HepG2 (cell line): Measurements from ENCODE around the gene ANKS1B. TPM values are rescaled to one million over a fixed set of nuclear protein-coding genes. Genes with fewer than 3 reads are reported as not detected.
A peak's percentile ranks its signal among the peaks of the same experiment; 100 is the strongest.

Experiments
- ATAC-seq: fragments of 200-7000 bp; cut with Tn5 transposase; 3 replicates; pipeline ENCODE4 v1.9.1; 2020; ENCODE audit warnings: mild to moderate bottlenecking, moderate library complexity
- BruUV-seq: library from RNA; stranded (reverse); fragments of 400-500 nt; replicated peaks from 2 replicates; lab custom pipeline; 2021; lab: Mats Ljungman, UMichigan
- CTCF ChIA-PET: fragments of 300-600 bp; formaldehyde crosslinking; extraction: SDS; loops from one replicate; lab custom pipeline; 2021; ENCODE audit warnings: low total read pairs, inconsistent platforms, low intra/inter-chr PET ratio; lab: Yijun Ruan, JAX
- POLR2A ChIA-PET: fragments of 350-600 bp; sonication (Branson Sonifier 250); formaldehyde crosslinking; loops from one replicate; lab custom pipeline; 2020; ENCODE audit warnings: antibody characterized with exemption, inconsistent platforms; lab: Yijun Ruan, JAX
- DNase-seq: peaks from one replicate; pipeline ENCODE4 v3.0.0-alpha.2; 2015; ENCODE audit warnings: low spot score
- FAIRE-seq: peaks from 3 replicates; lab custom pipeline; 2011; peaks lifted over from hg19 to GRCh38; lab: Jason Lieb, UNC
- H2AFZ ChIP-seq: one replicate; pipeline ENCODE4 v1.6.1; 2011; ENCODE audit warnings: low read length, inconsistent platforms
- H3K27ac ChIP-seq: fragments of 300-600 bp; 3 replicates; pipeline ENCODE4 v1.8.0; 2011; ENCODE audit warnings: mixed run types, mild to moderate bottlenecking, mixed read lengths, low read length, inconsistent platforms; ENCODE audit not compliant: insufficient read depth; ENCODE audit errors: extremely low read length
- H3K27me3 ChIP-seq, 2 experiments: fragments of 200-600 bp in 1 of 2; 2 replicates in 1 of 2; 3 replicates in 1 of 2; pipeline versions ENCODE4 v1.6.0 to v1.8.0; 2011; ENCODE audit warnings: low read length in 2 of 2, mild to moderate bottlenecking in 2 of 2, moderate library complexity in 2 of 2, inconsistent platforms in 1 of 2; ENCODE audit not compliant: insufficient read depth in 2 of 2, control insufficient read depth in 1 of 2
- H3K36me3 ChIP-seq, 2 experiments: fragments of 200-600 bp in 1 of 2; replicated peaks in 1 of 2; 2 replicates in 1 of 2; 3 replicates in 1 of 2; pipeline versions ENCODE4 v1.5.1 to v1.8.0; 2011; ENCODE audit warnings: low read length in 2 of 2, inconsistent platforms in 1 of 2; ENCODE audit not compliant: insufficient read depth in 2 of 2, control insufficient read depth in 1 of 2
- H3K4me1 ChIP-seq: 2 replicates; pipeline ENCODE4 v1.5.1; 2012; ENCODE audit warnings: low read length, inconsistent platforms; ENCODE audit not compliant: insufficient read depth
- H3K4me2 ChIP-seq: 2 replicates; pipeline ENCODE4 v1.6.0; 2011; ENCODE audit warnings: low read depth, low read length, inconsistent platforms
- H3K4me3 ChIP-seq, 3 experiments: fragments of 200-600 bp in 1 of 3; sonication (generic), shearing (Covaris generic) in 1 of 3; replicated peaks in 1 of 3; 2 replicates each; pipeline ENCODE4 v1.5.1; 2011 to 2016; ENCODE audit warnings: low read length in 3 of 3, inconsistent platforms in 2 of 3, low read depth in 2 of 3, mild to moderate bottlenecking in 2 of 3, control low read depth in 1 of 3, mixed read lengths in 1 of 3; ENCODE audit not compliant: insufficient read depth in 1 of 3
- H3K79me2 ChIP-seq: one replicate; pipeline ENCODE4 v1.6.1; 2011; ENCODE audit warnings: low read length, inconsistent platforms; ENCODE audit not compliant: insufficient read depth
- H3K9ac ChIP-seq: 2 replicates; pipeline ENCODE4 v1.6.0; 2011; ENCODE audit warnings: mild to moderate bottlenecking, low read depth, low read length, inconsistent platforms; ENCODE audit not compliant: insufficient read depth
- H3K9me3 ChIP-seq: 2 replicates; pipeline ENCODE4 v1.5.1; 2012; ENCODE audit warnings: mild to moderate bottlenecking, low read length
- H4K20me1 ChIP-seq: 2 replicates; pipeline ENCODE4 v1.6.0; 2011; ENCODE audit warnings: inconsistent platforms, mild to moderate bottlenecking, low read length, moderate library complexity; ENCODE audit not compliant: insufficient read depth
- ARID5B ChIP-seq: IDR thresholded peaks from 2 replicates; pipeline ENCODE4 v1.4.0; 2020; ENCODE audit warnings: mild to moderate bottlenecking, missing genetic modification reagents
- EP300 ChIP-seq, 3 experiments: sonication (generic) in 1 of 3; formaldehyde crosslinking in 1 of 3; IDR thresholded peaks; 2 replicates each; pipeline versions ENCODE4 v1.5.1 to v1.6.1; 2011 to 2020; ENCODE audit warnings: low read depth in 2 of 3, low read length in 2 of 3, borderline replicate concordance in 1 of 3, improper control_type of control experiment in 1 of 3, mild to moderate bottlenecking in 1 of 3, missing genetic modification reagents in 1 of 3, moderate library complexity in 1 of 3
- HNF4A ChIP-seq: sonication (generic); formaldehyde crosslinking; IDR thresholded peaks from 2 replicates; pipeline ENCODE4 v1.4.0; 2020; ENCODE audit warnings: missing genetic modification reagents
- MXI1 ChIP-seq: IDR thresholded peaks from 3 replicates; pipeline ENCODE4 v1.6.1; 2012; ENCODE audit warnings: low read depth, low read length, inconsistent platforms, borderline replicate concordance
- NR2F1 ChIP-seq, 2 experiments: fragments of 450-650 bp in 1 of 2; formaldehyde crosslinking in 1 of 2; IDR thresholded peaks; 2 replicates each; pipeline versions ENCODE4 v1.5.0 to v1.6.1; 2016 to 2020; ENCODE audit warnings: mild to moderate bottlenecking in 1 of 2, missing compliant biosample characterization in 1 of 2, missing genetic modification reagents in 1 of 2, moderate library complexity in 1 of 2
- NR2F6 ChIP-seq, 2 experiments: IDR thresholded peaks; 2 replicates each; pipeline ENCODE4 v1.6.1; 2016; ENCODE audit warnings: antibody characterized with exemption in 1 of 2, mild to moderate bottlenecking in 1 of 2
- RXRA ChIP-seq: sonication (generic); formaldehyde crosslinking; IDR thresholded peaks from 2 replicates; pipeline ENCODE4 v1.5.1; 2020; ENCODE audit warnings: missing genetic modification reagents
- SIX4 ChIP-seq: sonication (generic); formaldehyde crosslinking; IDR thresholded peaks from 2 replicates; pipeline ENCODE4 v1.4.0; 2020; ENCODE audit warnings: missing genetic modification reagents
- ZNF3 ChIP-seq: IDR thresholded peaks from 2 replicates; pipeline ENCODE4 v1.7.0; 2017; ENCODE audit warnings: inconsistent platforms
- ZZZ3 ChIP-seq: sonication (generic); formaldehyde crosslinking; IDR thresholded peaks from 2 replicates; pipeline ENCODE4 v1.4.0; 2020; ENCODE audit warnings: missing genetic modification reagents, mild to moderate bottlenecking, borderline replicate concordance
- WGBS: methylation state at CpG from one replicate; pipeline ENCODE4 v1.1.6; 2017; ENCODE audit warnings: low lambda C conversion rate; 5-methylcytosine and 5-hydroxymethylcytosine counted together
- in situ Hi-C: cut with HindIII; loops from 2 replicates; pipeline ENCODE4 v1.10.0; 2017; ENCODE audit warnings: low pct_unique_long_range_greater_than_20kb; ENCODE audit not compliant: extremely low pct_ligation_motif_present
- intact Hi-C: fragments of 100-400 bp; cut with micrococcal nuclease; formaldehyde crosslinking; loops from one replicate; pipeline ENCODE4 v1.10.0; 2022; ENCODE audit not compliant: unreplicated experiment
- polyA plus RNA-seq, 8 experiments: library from polyadenylated mRNA; depleted of rRNA in 3 of 8; stranded (reverse) in 7 of 8; unstranded in 1 of 8; fragments of >200 nt; fragmentation: Illumina TruSeq in 4 of 8; extraction: Trizol in 4 of 8; gene quantifications; 2 replicates each; pipeline versions ENCODE4 v1.2.1 to v1.2.3, GENCODE V29; 2011 to 2016; ENCODE audit warnings: low read depth in 4 of 8, missing spikeins in 1 of 8, mixed read lengths in 1 of 8; ENCODE audit not compliant: insufficient read depth in 1 of 8
- total RNA-seq, 5 experiments: library from RNA; depleted of rRNA; stranded (reverse); fragments of >200 nt; fragmentation: Illumina TruSeq; extraction: Trizol; gene quantifications; 2 replicates each; pipeline ENCODE4 v1.2.3, GENCODE V29; 2016; ENCODE audit warnings: low read depth in 1 of 5
- TF ChIP-seq, protein P1 (sequence below): sonication (generic); formaldehyde crosslinking; IDR thresholded peaks from 2 replicates; pipeline ENCODE4 v1.4.0; 2020; ENCODE audit warnings: missing genetic modification reagents, mild to moderate bottlenecking, borderline replicate concordance
- TF ChIP-seq, protein P2 (sequence below): sonication (generic); formaldehyde crosslinking; IDR thresholded peaks from 2 replicates; pipeline ENCODE4 v1.5.1; 2020; ENCODE audit warnings: mild to moderate bottlenecking, missing genetic modification reagents, borderline replicate concordance

ANKS1B gene
- total and polyA plus RNA-seq, 2 of the 13 experiments (the other 11 are each of a cell fraction or from before 2014, with no cell fraction given) = 0.15 TPM; not detected in 1

DNA sequence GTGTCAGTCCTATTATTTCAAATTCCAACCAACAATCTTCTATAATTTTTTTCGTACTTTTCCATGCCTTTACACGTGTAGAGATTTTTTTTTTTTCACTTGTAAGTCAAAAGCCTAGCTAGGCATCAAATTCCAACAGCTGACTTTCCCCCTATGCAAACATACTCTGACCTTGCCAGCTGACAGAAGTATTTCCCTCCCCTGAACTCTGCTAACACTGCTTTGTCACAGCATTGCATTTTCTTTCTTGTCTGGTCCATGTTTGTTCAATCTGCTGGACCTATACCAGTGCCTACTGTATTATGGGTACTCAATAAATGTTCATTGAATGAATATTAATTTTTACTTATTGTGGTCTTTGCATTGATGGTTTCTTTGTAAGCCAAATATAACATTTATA is 772.5 kb downstream of the ANKS1B start:
- peak; percentile 91 for ATAC-seq
- TF ChIP-seq ARID5B (CRISPR knock-in tag) = peak; percentile 51; the same call in 1 of the 2 replicates
- no peak for TF ChIP-seq EP300 (IDR thresholded peaks at IDR 0.05; ENCODE audit: low read depth in 2 of 2, low read length in 2 of 2)
- no peak for TF ChIP-seq EP300 (CRISPR knock-in tag; IDR thresholded peaks at IDR 0.05; ENCODE audit: borderline replicate concordance)
- TF ChIP-seq NR2F6 (IDR thresholded peaks at IDR 0.05) = peak; percentile 41
- TF ChIP-seq NR2F6 (CRISPR knock-in tag; IDR thresholded peaks at IDR 0.05) = no peak
- peak in 1 of 2 experiments; percentile 75; a peak in 2 of 4 replicates for TF ChIP-seq NR2F1 (CRISPR knock-in tag; IDR thresholded peaks at IDR 0.05)
- peak; percentile 61 for TF ChIP-seq HNF4A (CRISPR knock-in tag)
- peak; percentile 81 for TF ChIP-seq ZNF3 (CRISPR knock-in tag)
- TF ChIP-seq, protein P1, sequence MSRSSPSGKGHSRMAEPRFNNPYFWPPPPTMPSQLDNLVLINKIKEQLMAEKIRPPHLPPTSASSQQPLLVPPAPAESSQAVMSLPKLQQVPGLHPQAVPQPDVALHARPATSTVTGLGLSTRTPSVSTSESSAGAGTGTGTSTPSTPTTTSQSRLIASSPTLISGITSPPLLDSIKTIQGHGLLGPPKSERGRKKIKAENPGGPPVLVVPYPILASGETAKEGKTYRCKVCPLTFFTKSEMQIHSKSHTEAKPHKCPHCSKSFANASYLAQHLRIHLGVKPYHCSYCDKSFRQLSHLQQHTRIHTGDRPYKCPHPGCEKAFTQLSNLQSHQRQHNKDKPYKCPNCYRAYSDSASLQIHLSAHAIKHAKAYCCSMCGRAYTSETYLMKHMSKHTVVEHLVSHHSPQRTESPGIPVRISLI (CRISPR knock-in tag) = peak; percentile 54; the same call in 1 of the 2 replicates
- TF ChIP-seq ZZZ3 (CRISPR knock-in tag) = no peak
- no peak for TF ChIP-seq RXRA (CRISPR knock-in tag)
- TF ChIP-seq, protein P2, sequence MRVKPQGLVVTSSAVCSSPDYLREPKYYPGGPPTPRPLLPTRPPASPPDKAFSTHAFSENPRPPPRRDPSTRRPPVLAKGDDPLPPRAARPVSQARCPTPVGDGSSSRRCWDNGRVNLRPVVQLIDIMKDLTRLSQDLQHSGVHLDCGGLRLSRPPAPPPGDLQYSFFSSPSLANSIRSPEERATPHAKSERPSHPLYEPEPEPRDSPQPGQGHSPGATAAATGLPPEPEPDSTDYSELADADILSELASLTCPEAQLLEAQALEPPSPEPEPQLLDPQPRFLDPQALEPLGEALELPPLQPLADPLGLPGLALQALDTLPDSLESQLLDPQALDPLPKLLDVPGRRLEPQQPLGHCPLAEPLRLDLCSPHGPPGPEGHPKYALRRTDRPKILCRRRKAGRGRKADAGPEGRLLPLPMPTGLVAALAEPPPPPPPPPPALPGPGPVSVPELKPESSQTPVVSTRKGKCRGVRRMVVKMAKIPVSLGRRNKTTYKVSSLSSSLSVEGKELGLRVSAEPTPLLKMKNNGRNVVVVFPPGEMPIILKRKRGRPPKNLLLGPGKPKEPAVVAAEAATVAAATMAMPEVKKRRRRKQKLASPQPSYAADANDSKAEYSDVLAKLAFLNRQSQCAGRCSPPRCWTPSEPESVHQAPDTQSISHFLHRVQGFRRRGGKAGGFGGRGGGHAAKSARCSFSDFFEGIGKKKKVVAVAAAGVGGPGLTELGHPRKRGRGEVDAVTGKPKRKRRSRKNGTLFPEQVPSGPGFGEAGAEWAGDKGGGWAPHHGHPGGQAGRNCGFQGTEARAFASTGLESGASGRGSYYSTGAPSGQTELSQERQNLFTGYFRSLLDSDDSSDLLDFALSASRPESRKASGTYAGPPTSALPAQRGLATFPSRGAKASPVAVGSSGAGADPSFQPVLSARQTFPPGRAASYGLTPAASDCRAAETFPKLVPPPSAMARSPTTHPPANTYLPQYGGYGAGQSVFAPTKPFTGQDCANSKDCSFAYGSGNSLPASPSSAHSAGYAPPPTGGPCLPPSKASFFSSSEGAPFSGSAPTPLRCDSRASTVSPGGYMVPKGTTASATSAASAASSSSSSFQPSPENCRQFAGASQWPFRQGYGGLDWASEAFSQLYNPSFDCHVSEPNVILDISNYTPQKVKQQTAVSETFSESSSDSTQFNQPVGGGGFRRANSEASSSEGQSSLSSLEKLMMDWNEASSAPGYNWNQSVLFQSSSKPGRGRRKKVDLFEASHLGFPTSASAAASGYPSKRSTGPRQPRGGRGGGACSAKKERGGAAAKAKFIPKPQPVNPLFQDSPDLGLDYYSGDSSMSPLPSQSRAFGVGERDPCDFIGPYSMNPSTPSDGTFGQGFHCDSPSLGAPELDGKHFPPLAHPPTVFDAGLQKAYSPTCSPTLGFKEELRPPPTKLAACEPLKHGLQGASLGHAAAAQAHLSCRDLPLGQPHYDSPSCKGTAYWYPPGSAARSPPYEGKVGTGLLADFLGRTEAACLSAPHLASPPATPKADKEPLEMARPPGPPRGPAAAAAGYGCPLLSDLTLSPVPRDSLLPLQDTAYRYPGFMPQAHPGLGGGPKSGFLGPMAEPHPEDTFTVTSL (CRISPR knock-in tag) = peak; percentile 35; the same call in 1 of the 2 replicates
- no peak for TF ChIP-seq MXI1
- TF ChIP-seq SIX4 (CRISPR knock-in tag) = peak; percentile 86

More for the DNA sequence above, 772.5 kb downstream of the ANKS1B start:
- in situ Hi-C loops = no loop called here
- H3K27me3 ChIP-seq = no peaks in the 10 kb centered on the region; a peak in 1 of 5 replicates
- peaks cover 11% of the 10 kb centered on the region for H3K4me1 ChIP-seq
- ChIA-PET POLR2A (no interaction called here), CTCF (no interaction called here)
- no peak overlapping the region for H3K4me2 ChIP-seq
- FAIRE-seq = no peak
- H3K27ac ChIP-seq = no peak overlapping the region
- H4K20me1 ChIP-seq = no peaks in the 10 kb centered on the region
- peak; percentile 36 for DNase-seq
- no peaks in the 10 kb centered on the region for H3K36me3 ChIP-seq
- 0% methylated on average over 2 of the region's 2 CpGs for WGBS
- no peak overlapping the region for H3K9ac ChIP-seq
- no peaks in the 10 kb centered on the region for H3K79me2 ChIP-seq
- H3K9me3 ChIP-seq = peaks cover 46% of the 10 kb centered on the region
- H3K4me3 ChIP-seq = no peak overlapping the region
- BruUV-seq = no TSS peak
- H2AFZ ChIP-seq = no peak overlapping the region
- intact Hi-C loops = no loop called here
